ENCODE results near the gene URB1.

URB1 gene

DNA sequence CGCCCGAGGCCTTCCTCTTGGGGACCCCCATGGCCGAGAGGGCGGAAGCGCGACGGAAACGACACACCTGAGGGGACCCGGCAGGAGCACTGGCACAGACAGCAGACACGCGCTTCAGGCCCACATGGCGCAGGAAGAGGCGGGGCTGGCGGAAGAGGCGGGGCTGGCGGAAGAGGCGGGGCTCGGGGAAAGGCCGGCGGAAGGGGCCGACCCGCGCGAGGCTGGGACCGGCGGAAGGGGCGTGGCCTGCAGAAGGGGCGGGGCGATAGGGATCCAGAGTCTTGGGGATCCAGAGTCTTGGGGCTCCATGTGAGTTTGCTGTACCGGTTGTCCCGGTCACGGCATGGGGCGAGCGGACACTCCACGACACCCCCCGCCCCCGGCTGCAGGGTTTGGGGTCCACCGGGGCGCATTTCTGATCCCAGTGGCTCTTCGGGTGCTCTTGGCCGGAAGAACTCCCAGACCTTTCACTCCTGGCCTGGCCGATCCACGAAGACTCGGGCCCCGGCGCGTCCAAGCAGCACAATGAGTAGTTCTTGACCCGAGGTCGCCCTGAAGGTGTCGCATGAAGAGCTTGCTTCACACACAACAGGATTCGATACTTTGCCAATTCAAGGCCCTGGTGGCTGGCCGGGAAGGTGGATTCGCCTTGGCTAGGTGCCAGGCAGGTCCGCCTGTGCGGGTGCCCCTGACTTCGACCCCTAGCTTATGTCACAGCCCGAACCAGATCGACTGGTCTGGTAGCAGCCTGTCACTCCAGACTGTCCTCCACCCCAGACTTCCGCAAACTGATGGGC, at the start of gene URB1 (continued):
- TF ChIP-seq, protein P1, sequence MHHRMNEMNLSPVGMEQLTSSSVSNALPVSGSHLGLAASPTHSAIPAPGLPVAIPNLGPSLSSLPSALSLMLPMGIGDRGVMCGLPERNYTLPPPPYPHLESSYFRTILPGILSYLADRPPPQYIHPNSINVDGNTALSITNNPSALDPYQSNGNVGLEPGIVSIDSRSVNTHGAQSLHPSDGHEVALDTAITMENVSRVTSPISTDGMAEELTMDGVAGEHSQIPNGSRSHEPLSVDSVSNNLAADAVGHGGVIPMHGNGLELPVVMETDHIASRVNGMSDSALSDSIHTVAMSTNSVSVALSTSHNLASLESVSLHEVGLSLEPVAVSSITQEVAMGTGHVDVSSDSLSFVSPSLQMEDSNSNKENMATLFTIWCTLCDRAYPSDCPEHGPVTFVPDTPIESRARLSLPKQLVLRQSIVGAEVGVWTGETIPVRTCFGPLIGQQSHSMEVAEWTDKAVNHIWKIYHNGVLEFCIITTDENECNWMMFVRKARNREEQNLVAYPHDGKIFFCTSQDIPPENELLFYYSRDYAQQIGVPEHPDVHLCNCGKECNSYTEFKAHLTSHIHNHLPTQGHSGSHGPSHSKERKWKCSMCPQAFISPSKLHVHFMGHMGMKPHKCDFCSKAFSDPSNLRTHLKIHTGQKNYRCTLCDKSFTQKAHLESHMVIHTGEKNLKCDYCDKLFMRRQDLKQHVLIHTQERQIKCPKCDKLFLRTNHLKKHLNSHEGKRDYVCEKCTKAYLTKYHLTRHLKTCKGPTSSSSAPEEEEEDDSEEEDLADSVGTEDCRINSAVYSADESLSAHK (tag by site-specific recombination; IDR thresholded peaks at IDR 0.05) = no peak
- no peak for TF ChIP-seq ZNF701 (tag by site-specific recombination; IDR thresholded peaks at IDR 0.05)
- peak; percentile 86; the same call in 1 of the 2 replicates for TF ChIP-seq ZNF184 (tag by site-specific recombination; IDR thresholded peaks at IDR 0.05)
- no peak for TF ChIP-seq ZNF791 (tag by site-specific recombination; IDR thresholded peaks at IDR 0.05)
- 0 out of 2 replicates have a peak, but pooled peaks have one; percentile 16 for TF ChIP-seq HOXD13 (CRISPR knock-in tag; IDR thresholded peaks at IDR 0.05; ENCODE audit: borderline replicate concordance)
- TF ChIP-seq PBX3 (CRISPR knock-in tag; IDR thresholded peaks at IDR 0.05) = 0 out of 2 replicates have a peak, but pooled peaks have one; percentile 62
- no peak for TF ChIP-seq ZNF548 (tag by site-specific recombination; IDR thresholded peaks at IDR 0.05)
- no peak for TF ChIP-seq ZNF155 (tag by site-specific recombination; IDR thresholded peaks at IDR 0.05)
- no peak for TF ChIP-seq ZNF664 (tag by site-specific recombination; IDR thresholded peaks at IDR 0.05)
- peak; percentile 99 for TF ChIP-seq KLF16 (tag by site-specific recombination; IDR thresholded peaks at IDR 0.05)
- no peak for TF ChIP-seq GLI4 (tag by site-specific recombination; IDR thresholded peaks at IDR 0.05)
- TF ChIP-seq, protein P2, sequence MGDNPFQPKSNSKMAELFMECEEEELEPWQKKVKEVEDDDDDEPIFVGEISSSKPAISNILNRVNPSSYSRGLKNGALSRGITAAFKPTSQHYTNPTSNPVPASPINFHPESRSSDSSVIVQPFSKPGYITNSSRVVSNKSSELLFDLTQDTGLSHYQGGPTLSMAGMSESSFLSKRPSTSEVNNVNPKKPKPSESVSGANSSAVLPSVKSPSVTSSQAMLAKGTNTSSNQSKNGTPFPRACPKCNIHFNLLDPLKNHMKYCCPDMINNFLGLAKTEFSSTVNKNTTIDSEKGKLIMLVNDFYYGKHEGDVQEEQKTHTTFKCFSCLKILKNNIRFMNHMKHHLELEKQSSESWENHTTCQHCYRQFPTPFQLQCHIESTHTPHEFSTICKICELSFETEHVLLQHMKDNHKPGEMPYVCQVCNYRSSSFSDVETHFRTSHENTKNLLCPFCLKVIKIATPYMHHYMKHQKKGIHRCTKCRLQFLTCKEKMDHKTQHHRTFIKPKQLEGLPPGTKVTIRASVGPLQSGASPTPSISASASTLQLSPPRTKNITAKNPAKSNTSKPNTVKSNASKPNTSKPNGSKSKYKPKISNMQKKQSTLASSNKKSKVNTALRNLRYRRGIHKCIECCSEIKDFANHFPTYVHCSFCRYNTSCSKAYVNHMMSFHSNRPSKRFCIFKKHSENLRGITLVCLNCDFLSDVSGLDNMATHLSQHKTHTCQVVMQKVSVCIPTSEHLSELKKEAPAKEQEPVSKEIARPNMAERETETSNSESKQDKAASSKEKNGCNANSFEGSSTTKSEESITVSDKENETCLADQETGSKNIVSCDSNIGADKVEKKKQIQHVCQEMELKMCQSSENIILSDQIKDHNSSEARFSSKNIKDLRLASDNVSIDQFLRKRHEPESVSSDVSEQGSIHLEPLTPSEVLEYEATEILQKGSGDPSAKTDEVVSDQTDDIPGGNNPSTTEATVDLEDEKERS (tag by site-specific recombination; IDR thresholded peaks at IDR 0.05) = no peak
- TF ChIP-seq INSM2 (tag by site-specific recombination; IDR thresholded peaks at IDR 0.05) = no peak
- no peak for TF ChIP-seq ZNF544 (tag by site-specific recombination; IDR thresholded peaks at IDR 0.05)
- TF ChIP-seq OVOL3 (tag by site-specific recombination; IDR thresholded peaks at IDR 0.05) = no peak
- TF ChIP-seq, protein P3, sequence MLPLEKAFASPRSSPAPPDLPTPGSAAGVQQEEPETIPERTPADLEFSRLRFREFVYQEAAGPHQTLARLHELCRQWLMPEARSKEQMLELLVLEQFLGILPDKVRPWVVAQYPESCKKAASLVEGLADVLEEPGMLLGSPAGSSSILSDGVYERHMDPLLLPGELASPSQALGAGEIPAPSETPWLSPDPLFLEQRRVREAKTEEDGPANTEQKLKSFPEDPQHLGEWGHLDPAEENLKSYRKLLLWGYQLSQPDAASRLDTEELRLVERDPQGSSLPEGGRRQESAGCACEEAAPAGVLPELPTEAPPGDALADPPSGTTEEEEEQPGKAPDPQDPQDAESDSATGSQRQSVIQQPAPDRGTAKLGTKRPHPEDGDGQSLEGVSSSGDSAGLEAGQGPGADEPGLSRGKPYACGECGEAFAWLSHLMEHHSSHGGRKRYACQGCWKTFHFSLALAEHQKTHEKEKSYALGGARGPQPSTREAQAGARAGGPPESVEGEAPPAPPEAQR (tag by site-specific recombination; IDR thresholded peaks at IDR 0.05) = no peak
- TF ChIP-seq MZF1 (tag by site-specific recombination; IDR thresholded peaks at IDR 0.05; ENCODE audit: borderline replicate concordance) = no peak
- TF ChIP-seq ZNF449 (tag by site-specific recombination; IDR thresholded peaks at IDR 0.05) = no peak
- TF ChIP-seq ZSCAN16 (tag by site-specific recombination; IDR thresholded peaks at IDR 0.05) = no peak
- peak; percentile 99 for TF ChIP-seq ZBTB17 (tag by site-specific recombination; IDR thresholded peaks at IDR 0.05)
- TF ChIP-seq GLIS1 (tag by site-specific recombination; IDR thresholded peaks at IDR 0.05) = no peak
- TF ChIP-seq YY1 (tag by site-specific recombination; IDR thresholded peaks at IDR 0.05) = no peak
- no peak for TF ChIP-seq ZNF645 (tag by site-specific recombination; IDR thresholded peaks at IDR 0.05)
- TF ChIP-seq MYNN (tag by site-specific recombination; IDR thresholded peaks at IDR 0.05; ENCODE audit: borderline replicate concordance) = no peak
- TF ChIP-seq ZNF404 (tag by site-specific recombination; IDR thresholded peaks at IDR 0.05) = no peak
- TF ChIP-seq ZNF433 (tag by site-specific recombination; IDR thresholded peaks at IDR 0.05; ENCODE audit: low read depth) = no peak
- no peak for TF ChIP-seq TRIM28 (IDR thresholded peaks at IDR 0.05; ENCODE audit: borderline replicate concordance, low read length)
- TF ChIP-seq RBAK (tag by site-specific recombination; IDR thresholded peaks at IDR 0.05) = no peak

Data from HEK293 (cell line).